ENCODE results near the gene ABHD12B. TPM values are rescaled to one million over a fixed set of nuclear protein-coding genes. Genes with fewer than 3 reads are reported as not detected.

Gene ABHD12B
- total RNA-seq, 1 experiment from 2014 or later, result not detected

DNA sequence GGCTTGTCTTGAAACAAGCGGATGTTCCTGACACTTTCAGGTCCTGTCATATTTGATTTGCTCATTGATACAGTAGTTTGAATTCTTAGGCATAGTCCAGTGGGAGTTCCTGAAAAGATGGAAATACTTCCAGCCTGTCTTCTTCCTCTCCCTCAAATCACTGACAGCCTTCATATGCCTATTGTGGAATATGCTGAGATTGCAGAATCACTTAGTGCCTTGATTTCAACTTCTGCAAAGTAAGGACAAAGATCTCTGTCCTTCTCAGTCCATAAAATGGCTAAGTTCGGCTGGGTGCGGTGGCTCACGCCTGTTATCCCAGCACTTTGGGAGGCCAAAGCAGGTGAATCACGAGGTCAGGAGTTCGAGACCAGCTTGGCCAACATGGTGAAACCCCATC, 79.2 kb downstream of the ABHD12B start:
- BruUV-seq (replicated peaks), result no TSS peak
- ChIA-PET POLR2A (no interaction called here), CTCF (interaction anchor here (0.7 to 1.2 kb wide), 2 partner anchors 144 to 760 kb away, joined by 3 to 11 read pairs; partner anchors contain the start of gene TRIM9)
- intact Hi-C loops (cut with micrococcal nuclease; ENCODE audit: unreplicated experiment), result loop anchor here (10.0 kb wide), 2 partner anchors 144 to 264 kb away; partner anchors contain the start of gene TRIM9
- TF ChIP-seq REST (IDR thresholded peaks at IDR 0.05; ENCODE audit: insufficient read depth in 1 of 2, low read depth in 2 of 2, low read length in 1 of 2) (no peak), TCF7L2 (IDR thresholded peaks at IDR 0.05; ENCODE audit: low read depth, low read length) (no peak), SIN3A (IDR thresholded peaks at IDR 0.05; ENCODE audit: borderline replicate concordance, insufficient read depth, low read depth, low read length) (no peak), POLR2AphosphoS5 (IDR thresholded peaks at IDR 0.05; ENCODE audit: low read depth, low read length) (no peak)
- TF ChIP-seq, protein P1, sequence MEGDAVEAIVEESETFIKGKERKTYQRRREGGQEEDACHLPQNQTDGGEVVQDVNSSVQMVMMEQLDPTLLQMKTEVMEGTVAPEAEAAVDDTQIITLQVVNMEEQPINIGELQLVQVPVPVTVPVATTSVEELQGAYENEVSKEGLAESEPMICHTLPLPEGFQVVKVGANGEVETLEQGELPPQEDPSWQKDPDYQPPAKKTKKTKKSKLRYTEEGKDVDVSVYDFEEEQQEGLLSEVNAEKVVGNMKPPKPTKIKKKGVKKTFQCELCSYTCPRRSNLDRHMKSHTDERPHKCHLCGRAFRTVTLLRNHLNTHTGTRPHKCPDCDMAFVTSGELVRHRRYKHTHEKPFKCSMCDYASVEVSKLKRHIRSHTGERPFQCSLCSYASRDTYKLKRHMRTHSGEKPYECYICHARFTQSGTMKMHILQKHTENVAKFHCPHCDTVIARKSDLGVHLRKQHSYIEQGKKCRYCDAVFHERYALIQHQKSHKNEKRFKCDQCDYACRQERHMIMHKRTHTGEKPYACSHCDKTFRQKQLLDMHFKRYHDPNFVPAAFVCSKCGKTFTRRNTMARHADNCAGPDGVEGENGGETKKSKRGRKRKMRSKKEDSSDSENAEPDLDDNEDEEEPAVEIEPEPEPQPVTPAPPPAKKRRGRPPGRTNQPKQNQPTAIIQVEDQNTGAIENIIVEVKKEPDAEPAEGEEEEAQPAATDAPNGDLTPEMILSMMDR (IDR thresholded peaks at IDR 0.05), result no peak
- no peak for DNase-seq (ENCODE audit: low read depth, low spot score)
- no peak for ATAC-seq
- Histone ChIP-seq H3K4me1 (ENCODE audit: control insufficient read depth, insufficient read depth, low read length) (no peaks in the 10 kb centered on the region), H3K4me3 (ENCODE audit: low read depth in 2 of 2, low read length in 2 of 2) (no peak overlapping the region), H3K27ac (ENCODE audit: low read length) (no peak overlapping the region), H3K36me3 (ENCODE audit: control insufficient read depth, insufficient read depth, low read length) (no peaks in the 10 kb centered on the region), H3K9me3 (ENCODE audit: control insufficient read depth, insufficient read depth, low read depth, low read length) (no peaks in the 10 kb centered on the region), H3K27me3 (ENCODE audit: control insufficient read depth, insufficient read depth, low read length) (no peaks in the 10 kb centered on the region)
- in situ Hi-C loops (cut with HindIII; ENCODE audit: low pct_unique_long_range_greater_than_20kb, low sequenced_read_pairs), result no loop called here

- in situ Hi-C loops (cut with HindIII; ENCODE audit: low pct_unique_long_range_greater_than_20kb, low sequenced_read_pairs) (no loop called here), intact Hi-C loops (cut with micrococcal nuclease; ENCODE audit: unreplicated experiment) (loop anchor here (10.0 kb wide), 2 partner anchors 141 to 261 kb away; partner anchors contain the start of gene TRIM9)
- BruUV-seq (replicated peaks), result no TSS peak
- Histone ChIP-seq H3K36me3 (ENCODE audit: control insufficient read depth, insufficient read depth, low read length) (no peaks in the 10 kb centered on the region), H3K9me3 (ENCODE audit: control insufficient read depth, insufficient read depth, low read depth, low read length) (no peaks in the 10 kb centered on the region), H3K27me3 (ENCODE audit: control insufficient read depth, insufficient read depth, low read length) (no peaks in the 10 kb centered on the region), H3K4me1 (ENCODE audit: control insufficient read depth, insufficient read depth, low read length) (no peaks in the 10 kb centered on the region), H3K4me3 (ENCODE audit: low read depth in 2 of 2, low read length in 2 of 2) (no peak overlapping the region), H3K27ac (ENCODE audit: low read length) (no peak overlapping the region)
- DNase-seq (ENCODE audit: low read depth, low spot score) (no peak), ATAC-seq (no peak)
- CTCF ChIA-PET, result no interaction called here
- POLR2A ChIA-PET, result no interaction called here
- TF ChIP-seq POLR2AphosphoS5 (IDR thresholded peaks at IDR 0.05; ENCODE audit: low read depth, low read length) (no peak), REST (IDR thresholded peaks at IDR 0.05; ENCODE audit: insufficient read depth in 1 of 2, low read depth in 2 of 2, low read length in 1 of 2) (no peak), TCF7L2 (IDR thresholded peaks at IDR 0.05; ENCODE audit: low read depth, low read length) (no peak), SIN3A (IDR thresholded peaks at IDR 0.05; ENCODE audit: borderline replicate concordance, insufficient read depth, low read depth, low read length) (no peak)
- TF ChIP-seq, protein P1 (IDR thresholded peaks at IDR 0.05), result no peak
These were observed 81.6 kb downstream of the ABHD12B start for GRCh38 chr14:50953502-50953901.

All from Panc1 (cell line).